HepG2 (cell line): ENCODE measurements around the gene DDIT4.

Experiments
- ATM ChIP-seq: fragments of 450-650 bp; IDR thresholded peaks from 2 replicates; pipeline ENCODE4 v1.7.1; 2017; ENCODE audit warnings: mild to moderate bottlenecking, borderline replicate concordance
- BRCA1 ChIP-seq: sonication (generic); formaldehyde crosslinking; IDR thresholded peaks from 2 replicates; pipeline ENCODE4 v1.4.0; 2020; ENCODE audit warnings: missing genetic modification reagents
- KAT7 ChIP-seq: IDR thresholded peaks from 2 replicates; pipeline ENCODE4 v1.6.1; 2018; ENCODE audit warnings: borderline replicate concordance, missing compliant biosample characterization
- MATR3 ChIP-seq: sonication (generic); formaldehyde crosslinking; IDR thresholded peaks from 2 replicates; pipeline ENCODE4 v1.4.0; 2020; ENCODE audit warnings: missing genetic modification reagents
- PAX8 ChIP-seq: sonication (generic); formaldehyde crosslinking; IDR thresholded peaks from 2 replicates; pipeline ENCODE4 v1.8.0; 2022; ENCODE audit warnings: mild to moderate bottlenecking, missing genetic modification reagents, borderline replicate concordance
- SP4 ChIP-seq: sonication (generic); formaldehyde crosslinking; IDR thresholded peaks from 2 replicates; pipeline ENCODE4 v1.8.1; 2023; ENCODE audit warnings: mild to moderate bottlenecking, missing genetic modification reagents
- TCF7 ChIP-seq: sonication (generic); IDR thresholded peaks from 2 replicates; pipeline ENCODE4 v1.6.1; 2016; ENCODE audit warnings: antibody characterized with exemption, low read depth
- TRAFD1 ChIP-seq: sonication (generic); formaldehyde crosslinking; IDR thresholded peaks from 2 replicates; pipeline ENCODE4 v1.5.1; 2020; ENCODE audit warnings: missing genetic modification reagents, mild to moderate bottlenecking, borderline replicate concordance
- ZNF20 ChIP-seq: sonication (generic); formaldehyde crosslinking; IDR thresholded peaks from 2 replicates; pipeline ENCODE4 v1.4.0; 2020; ENCODE audit warnings: mild to moderate bottlenecking, moderate library complexity, missing genetic modification reagents
- ZNF274 ChIP-seq: sonication (generic); formaldehyde crosslinking; IDR thresholded peaks from 2 replicates; pipeline ENCODE4 v1.5.1; 2020; ENCODE audit warnings: mild to moderate bottlenecking, missing genetic modification reagents
- ZNF577 ChIP-seq: sonication (generic); formaldehyde crosslinking; IDR thresholded peaks from 2 replicates; pipeline ENCODE4 v1.4.0; 2020; ENCODE audit warnings: mild to moderate bottlenecking, low read depth, missing genetic modification reagents, borderline replicate concordance
- ZSCAN25 ChIP-seq: sonication (generic); formaldehyde crosslinking; IDR thresholded peaks from 2 replicates; pipeline ENCODE4 v1.8.0; 2022; ENCODE audit warnings: mild to moderate bottlenecking, missing genetic modification reagents
- ZSCAN9 ChIP-seq: IDR thresholded peaks from 2 replicates; pipeline ENCODE4 v1.6.1; 2016; ENCODE audit warnings: borderline replicate concordance

GRCh38 chr10:72263613-72264241 lies 10.0 kb upstream of the DDIT4 start:
- TF ChIP-seq BRCA1 (CRISPR knock-in tag) (no peak), SP4 (CRISPR knock-in tag) (no peak), PAX8 (CRISPR knock-in tag) (no peak), TRAFD1 (CRISPR knock-in tag) (no peak), ZSCAN9 (CRISPR knock-in tag) (no peak), MATR3 (CRISPR knock-in tag) (no peak), TCF7 (no peak), ZNF274 (no peak), ZNF577 (no peak), KAT7 (peak; percentile 35; the same call in 1 of the 2 replicates), ZNF20 (CRISPR knock-in tag) (no peak), ATM (no peak), ZSCAN25 (CRISPR knock-in tag) (no peak)
